Left renal pelvis (tissue), 4 donors: Measurements from ENCODE around the gene NGRN. TPM values are rescaled to one million over a fixed set of nuclear protein-coding genes. Genes with fewer than 3 reads are reported as not detected.
A peak's percentile ranks its signal among the peaks of the same experiment; 100 is the strongest.

Experiments
- DNase-seq, 4 donors: peaks; one replicate each; pipeline ENCODE4 v3.0.0-alpha.2; 2013; ENCODE audit warnings: low read depth in 4 of 4, low spot score in 3 of 4
- polyA plus RNA-seq, 4 donors: library from polyadenylated mRNA; unstranded; fragments of 120-200 nt; gene quantifications; one replicate each; pipeline ENCODE4 v1.2.1, GENCODE V29; 2013; ENCODE audit not compliant: insufficient read length in 4 of 4

Gene NGRN, protein sequence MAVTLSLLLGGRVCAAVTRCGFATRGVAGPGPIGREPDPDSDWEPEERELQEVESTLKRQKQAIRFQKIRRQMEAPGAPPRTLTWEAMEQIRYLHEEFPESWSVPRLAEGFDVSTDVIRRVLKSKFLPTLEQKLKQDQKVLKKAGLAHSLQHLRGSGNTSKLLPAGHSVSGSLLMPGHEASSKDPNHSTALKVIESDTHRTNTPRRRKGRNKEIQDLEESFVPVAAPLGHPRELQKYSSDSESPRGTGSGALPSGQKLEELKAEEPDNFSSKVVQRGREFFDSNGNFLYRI
- 100 to 1,000 TPM; 100 to 130 (median 118) TPM for polyA plus RNA-seq

DNA sequence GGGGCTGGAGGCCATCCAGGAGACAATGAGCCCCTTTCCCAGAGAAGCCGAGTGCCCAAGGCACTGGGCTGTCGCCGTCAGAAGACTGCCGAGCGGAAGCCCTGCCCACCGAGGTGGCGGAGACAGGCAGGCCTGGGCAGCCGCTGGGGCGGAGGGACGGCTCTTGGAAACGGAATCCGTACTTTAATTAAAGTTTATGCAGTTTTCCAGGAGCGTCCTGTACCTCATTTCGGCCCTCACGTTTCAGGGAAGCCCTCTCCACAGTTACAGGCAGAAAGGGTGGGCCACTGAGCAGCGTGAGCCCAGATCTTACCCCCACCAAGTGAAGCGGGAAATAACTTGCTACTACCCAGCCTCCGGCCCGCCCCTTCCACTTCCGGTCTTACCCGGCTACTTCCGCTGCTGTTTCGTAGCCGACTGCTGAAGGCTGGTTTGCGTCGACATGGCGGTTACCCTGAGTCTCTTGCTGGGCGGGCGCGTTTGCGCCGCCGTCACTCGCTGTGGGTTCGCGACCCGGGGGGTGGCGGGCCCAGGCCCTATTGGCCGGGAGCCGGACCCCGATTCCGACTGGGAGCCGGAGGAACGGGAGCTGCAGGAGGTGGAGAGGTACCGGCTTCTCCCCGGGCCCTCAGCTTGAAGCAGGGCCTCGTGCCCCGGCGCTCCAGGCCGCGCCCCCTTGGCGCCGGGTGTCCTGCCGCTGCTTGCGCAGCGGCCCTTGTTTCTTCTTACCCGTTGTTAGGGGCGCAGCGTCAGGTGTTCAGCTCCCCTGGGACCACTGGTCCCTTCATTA lies at the start of gene NGRN:
Gene NGRN, plus strand, starts transcription at position 402 of the 790 bp plus-strand sequence. Its CDS starts 41 bp downstream, at position 443.
- DNase-seq, result peak; percentile 81 to 88 (median 86)

DNA sequence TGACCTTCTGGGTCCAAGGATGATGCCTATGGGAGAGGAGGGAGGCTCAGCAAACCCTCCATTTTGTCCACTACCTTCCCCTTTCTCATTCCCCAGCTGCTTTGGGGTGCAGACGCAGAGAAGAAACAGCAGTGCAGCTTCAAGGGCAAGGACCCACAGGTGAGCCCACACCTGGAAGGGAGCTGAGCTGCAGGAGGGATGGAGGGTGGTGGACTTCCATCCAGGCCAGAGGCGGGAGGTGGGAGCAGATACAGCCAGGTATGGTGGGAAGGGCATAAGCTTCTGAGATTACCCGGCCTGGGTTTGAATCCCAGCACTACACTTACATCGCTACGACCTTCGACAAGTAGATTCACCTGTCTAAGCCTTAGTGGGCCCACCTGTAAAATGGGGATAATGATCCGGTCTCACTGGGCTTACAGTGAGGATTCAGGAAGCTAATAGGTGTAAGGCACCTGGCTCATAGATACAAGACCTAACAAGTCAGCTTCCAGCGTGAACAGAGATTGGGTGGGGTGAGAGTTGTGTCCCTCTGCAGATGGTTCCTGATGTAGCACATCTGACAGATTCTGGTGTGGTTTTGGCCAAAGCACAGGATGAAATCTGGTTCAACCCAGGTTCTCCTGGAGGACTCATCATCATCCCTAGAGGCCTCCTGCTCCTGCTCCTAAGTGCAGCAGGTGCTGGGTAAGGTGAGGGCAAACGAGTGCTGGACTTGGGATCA lies 47.6 kb upstream of the NGRN start:
- DNase-seq, result no peak

DNA sequence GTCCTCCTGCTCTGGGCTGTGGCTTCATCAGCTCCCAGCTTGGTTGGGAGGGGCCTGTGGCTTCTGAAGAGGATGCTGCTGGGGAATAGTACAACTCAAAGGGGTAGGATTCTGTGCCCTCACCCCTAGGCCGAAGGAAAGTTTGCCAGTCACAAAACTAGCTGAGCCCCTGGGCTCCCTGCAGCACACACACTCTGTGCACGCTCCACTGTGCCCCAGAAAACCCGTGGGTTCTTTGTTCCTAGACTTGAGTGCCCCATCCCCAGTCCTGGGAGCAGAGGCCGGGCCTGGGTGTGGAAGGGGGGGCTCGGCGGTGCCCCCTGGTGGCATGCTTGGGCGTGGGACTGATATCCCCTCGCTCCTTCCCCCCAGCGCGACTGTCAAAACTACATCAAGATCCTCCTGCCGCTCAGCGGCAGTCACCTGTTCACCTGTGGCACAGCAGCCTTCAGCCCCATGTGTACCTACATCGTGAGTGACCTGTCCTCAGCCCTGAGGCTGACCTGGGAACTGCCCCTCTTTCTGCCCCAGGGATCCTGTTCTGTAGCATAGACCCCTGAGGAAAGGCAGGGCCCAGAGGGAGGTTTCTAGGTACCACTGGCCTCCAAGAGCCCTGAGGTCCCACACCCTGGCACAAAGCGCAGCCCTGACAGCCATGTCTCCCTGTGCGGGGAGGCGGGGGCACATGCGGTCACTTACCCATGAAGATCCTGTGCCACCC lies 45.9 kb upstream of the NGRN start:
- no peak for DNase-seq

DNA sequence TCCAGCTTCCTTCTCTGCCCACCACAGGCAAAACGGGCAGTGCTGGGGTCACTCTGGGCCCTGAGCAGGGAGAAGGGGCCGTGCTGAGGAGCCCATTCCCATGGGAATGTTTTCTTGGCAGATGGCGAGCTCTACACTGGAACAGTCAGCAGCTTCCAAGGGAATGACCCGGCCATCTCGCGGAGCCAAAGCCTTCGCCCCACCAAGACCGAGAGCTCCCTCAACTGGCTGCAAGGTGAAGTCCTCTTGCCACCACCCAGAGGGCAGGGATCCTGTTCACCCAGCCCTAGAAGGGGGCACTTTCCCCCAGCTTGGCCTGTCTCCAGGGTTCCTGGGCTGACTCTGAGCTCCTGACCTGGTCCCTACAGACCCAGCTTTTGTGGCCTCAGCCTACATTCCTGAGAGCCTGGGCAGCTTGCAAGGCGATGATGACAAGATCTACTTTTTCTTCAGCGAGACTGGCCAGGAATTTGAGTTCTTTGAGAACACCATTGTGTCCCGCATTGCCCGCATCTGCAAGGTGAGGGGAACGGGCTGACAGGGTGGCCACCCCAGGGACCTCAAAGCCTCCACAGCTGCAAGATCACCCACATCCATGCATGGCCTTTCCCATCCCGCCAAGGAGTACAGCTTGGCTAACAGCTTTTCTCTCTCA lies 44.1 kb upstream of the NGRN start:
- DNase-seq, result no peak

DNA sequence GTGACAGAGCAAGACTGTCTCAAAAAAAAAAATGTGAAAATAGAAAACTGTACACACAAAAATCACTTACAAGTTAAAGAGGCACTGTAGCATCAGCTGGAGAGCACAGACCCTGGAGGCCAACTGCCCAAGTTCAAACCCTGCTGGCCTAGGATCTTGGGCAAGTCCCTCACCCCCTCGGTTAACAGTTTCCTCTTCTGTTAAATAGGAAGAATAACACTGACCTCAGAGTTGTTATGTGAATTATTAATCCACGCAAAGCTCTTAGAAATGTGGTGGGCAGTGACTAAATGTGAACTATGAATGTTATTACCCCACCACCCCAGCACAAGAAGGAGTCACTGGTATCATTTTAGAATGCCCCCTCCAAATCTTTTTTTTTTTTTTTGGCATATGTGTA lies 42.9 kb upstream of the NGRN start:
- DNase-seq, result no peak

DNA sequence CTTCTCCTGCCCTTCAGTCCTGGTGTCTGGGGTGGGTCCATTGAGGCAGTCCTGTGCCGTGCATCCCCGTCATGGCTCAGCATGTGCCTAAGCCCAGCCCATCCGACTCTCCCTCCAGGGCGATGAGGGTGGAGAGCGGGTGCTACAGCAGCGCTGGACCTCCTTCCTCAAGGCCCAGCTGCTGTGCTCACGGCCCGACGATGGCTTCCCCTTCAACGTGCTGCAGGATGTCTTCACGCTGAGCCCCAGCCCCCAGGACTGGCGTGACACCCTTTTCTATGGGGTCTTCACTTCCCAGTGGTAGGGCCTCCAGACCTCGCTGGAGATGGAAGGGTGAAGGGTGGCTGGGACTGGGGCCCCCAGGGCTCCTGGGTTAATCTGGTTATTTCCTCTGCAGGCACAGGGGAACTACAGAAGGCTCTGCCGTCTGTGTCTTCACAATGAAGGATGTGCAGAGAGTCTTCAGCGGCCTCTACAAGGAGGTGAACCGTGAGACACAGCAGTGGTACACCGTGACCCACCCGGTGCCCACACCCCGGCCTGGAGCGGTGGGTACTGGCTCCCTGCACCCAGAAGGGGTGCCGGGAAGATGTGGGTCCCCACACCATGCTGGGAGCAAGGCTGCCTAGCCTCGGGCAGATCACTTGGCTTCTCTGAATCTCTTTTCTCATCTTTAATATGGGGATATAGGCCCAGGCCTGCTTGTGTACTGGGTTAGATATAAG lies 41.9 kb upstream of the NGRN start:
- no peak for DNase-seq

DNA sequence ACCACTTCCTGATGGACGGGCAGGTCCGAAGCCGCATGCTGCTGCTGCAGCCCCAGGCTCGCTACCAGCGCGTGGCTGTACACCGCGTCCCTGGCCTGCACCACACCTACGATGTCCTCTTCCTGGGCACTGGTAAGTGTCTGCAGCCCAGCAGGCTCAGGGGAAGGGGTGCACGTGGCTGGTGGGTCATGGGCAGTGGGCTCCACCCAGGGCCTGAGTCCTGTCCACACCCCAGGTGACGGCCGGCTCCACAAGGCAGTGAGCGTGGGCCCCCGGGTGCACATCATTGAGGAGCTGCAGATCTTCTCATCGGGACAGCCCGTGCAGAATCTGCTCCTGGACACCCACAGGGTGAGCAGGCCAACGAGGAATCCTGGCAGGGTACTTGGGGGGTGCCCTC lies 40.4 kb upstream of the NGRN start:
- no peak for DNase-seq

DNA sequence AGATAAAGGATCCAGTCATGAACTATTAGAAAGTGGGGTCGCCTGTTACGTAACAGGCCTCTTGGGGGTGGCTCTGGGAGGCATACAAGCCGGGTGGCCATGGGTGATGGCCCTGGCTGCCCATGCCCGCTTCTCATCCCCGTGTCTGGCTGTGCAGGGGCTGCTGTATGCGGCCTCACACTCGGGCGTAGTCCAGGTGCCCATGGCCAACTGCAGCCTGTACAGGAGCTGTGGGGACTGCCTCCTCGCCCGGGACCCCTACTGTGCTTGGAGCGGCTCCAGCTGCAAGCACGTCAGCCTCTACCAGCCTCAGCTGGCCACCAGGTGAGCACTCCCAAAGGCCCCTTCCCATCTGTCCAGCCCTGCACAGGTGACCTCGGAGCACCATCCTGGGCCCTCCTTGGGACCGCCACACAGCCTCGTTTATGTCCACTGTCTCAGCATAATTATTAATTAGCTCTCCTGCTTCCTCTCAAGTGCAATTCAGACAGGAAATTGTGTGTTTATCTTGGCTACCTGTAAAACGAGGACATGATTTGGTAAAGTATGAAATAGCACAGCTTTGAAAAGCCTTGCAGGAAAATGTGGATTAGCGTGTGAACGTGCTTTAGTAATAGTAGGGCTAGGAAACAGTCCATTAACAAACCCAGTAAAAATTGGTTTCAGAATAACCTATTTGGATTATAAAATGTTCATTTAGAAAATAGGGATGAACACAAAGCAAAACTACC lies 39.8 kb upstream of the NGRN start:
- DNase-seq, result no peak

DNA sequence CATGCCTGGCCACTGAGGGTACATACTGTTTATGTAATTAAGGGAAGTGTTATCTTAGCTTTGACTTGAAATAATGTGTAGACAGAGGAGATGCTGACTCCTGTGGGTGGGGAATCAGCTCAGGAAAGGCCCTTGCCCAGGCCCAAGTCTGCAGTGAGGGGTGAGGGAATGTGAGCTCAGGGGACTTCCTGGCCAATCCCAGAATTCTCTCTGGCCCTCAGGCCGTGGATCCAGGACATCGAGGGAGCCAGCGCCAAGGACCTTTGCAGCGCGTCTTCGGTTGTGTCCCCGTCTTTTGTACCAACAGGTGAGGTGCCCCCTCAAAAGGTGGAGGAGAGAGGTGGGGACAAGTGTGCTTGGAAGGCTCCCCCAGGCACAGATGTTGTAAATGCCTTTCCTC lies 38.1 kb upstream of the NGRN start:
- no peak for DNase-seq

DNA sequence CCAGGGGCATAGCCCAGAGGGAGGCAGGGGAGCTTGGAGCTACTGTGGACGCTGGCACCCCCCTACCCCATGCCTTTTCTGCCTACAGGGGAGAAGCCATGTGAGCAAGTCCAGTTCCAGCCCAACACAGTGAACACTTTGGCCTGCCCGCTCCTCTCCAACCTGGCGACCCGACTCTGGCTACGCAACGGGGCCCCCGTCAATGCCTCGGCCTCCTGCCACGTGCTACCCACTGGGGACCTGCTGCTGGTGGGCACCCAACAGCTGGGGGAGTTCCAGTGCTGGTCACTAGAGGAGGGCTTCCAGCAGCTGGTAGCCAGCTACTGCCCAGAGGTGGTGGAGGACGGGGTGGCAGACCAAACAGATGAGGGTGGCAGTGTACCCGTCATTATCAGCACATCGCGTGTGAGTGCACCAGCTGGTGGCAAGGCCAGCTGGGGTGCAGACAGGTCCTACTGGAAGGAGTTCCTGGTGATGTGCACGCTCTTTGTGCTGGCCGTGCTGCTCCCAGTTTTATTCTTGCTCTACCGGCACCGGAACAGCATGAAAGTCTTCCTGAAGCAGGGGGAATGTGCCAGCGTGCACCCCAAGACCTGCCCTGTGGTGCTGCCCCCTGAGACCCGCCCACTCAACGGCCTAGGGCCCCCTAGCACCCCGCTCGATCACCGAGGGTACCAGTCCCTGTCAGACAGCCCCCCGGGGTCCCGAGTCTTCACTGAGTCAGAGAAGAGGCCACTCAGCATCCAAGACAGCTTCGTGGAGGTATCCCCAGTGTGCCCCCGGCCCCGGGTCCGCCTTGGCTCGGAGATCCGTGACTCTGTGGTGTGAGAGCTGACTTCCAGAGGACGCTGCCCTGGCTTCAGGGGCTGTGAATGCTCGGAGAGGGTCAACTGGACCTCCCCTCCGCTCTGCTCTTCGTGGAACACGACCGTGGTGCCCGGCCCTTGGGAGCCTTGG lies 37.4 kb upstream of the NGRN start:
- DNase-seq, result no peak

DNA sequence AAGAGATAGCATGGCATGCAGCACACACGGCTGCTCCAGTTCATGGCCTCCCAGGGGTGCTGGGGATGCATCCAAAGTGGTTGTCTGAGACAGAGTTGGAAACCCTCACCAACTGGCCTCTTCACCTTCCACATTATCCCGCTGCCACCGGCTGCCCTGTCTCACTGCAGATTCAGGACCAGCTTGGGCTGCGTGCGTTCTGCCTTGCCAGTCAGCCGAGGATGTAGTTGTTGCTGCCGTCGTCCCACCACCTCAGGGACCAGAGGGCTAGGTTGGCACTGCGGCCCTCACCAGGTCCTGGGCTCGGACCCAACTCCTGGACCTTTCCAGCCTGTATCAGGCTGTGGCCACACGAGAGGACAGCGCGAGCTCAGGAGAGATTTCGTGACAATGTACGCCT lies 36.5 kb upstream of the NGRN start:
- no peak for DNase-seq

DNA sequence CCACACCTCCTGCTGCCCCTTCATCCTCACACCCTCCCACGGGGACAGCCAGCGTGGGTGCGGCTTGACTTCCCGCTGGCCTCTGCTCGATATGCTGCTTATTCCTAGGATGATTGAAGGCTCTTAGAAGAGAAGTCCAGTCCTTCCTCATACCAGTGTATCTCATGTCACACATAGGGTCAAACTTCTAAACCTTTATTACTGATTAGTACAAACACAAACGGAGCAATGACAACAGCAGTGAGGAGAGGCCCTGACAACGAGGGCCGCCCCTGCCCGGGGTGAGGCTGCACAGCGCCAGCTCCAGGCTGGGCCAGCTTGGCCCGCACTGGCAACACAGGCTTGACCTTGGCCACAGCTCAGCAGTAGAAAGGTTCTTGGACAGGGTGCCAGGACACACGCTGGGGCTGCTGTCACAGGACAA lies 35.4 kb upstream of the NGRN start:
- DNase-seq, result no peak

DNA sequence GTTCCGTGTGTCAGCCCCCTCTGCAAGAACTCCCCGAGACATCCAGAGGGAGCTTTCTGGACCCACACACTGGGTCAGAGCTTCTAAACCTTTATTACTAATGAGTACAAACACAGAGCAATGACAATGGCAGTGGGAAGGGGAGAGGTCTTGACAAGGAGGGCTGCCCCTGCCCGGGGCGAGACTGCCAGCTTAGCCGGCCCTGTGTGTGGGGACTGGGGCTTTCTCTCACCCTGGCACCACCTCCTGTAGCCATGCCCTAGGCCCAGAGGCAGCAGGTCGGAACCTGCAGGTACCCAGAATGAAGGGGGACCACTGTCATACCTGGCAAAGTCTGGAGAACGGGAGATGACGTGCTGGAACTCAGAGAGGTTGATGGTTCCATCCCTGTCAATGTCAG lies 34.9 kb upstream of the NGRN start:
- no peak for DNase-seq

DNA sequence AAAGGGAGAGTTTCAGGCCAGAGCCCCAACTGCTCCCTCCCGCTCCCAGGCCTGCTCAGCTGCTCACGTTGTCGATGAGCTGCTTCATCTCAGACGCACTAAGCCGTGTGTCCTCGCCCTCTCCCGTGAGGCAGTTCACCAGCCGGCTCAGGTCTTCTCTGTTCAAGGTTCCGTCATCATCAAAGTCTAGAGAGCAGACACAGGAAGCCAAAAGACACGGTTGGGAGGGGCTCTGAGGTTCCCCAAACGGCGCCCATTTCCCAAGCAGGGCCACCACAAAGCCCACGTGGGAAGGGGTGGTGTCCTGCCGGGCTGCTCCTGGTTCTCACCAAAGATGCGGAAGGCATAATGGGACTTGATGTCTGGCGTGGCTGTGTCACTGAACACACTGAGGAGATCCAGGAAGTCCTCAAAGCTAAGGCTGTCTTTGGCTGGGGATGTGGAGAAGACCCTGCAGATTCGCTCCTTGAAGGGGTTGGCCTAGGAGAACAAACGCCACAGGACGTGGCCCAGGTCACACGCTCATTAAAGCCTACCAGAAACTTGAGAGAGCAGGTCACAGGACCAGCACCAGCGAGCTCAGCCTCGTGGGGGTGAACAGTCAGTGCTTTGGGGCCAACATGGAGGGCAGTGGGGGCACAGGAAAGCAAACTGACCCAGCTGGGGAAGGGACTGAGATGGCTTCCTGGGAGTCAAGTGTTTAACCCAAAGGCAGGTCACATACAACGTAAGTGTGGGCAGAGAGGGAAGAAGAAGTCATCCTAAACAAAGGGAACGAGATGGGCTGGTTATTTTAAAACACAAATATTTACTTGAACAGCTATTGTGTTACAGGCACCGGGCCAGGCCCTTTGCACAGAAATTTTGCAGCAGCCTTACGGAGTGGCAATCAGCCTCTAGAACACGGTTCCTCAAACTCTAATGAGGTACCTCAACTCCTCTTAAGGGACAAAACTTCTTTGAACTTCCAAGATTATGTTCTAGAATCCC lies 34.1 kb upstream of the NGRN start:
- DNase-seq, result no peak

DNA sequence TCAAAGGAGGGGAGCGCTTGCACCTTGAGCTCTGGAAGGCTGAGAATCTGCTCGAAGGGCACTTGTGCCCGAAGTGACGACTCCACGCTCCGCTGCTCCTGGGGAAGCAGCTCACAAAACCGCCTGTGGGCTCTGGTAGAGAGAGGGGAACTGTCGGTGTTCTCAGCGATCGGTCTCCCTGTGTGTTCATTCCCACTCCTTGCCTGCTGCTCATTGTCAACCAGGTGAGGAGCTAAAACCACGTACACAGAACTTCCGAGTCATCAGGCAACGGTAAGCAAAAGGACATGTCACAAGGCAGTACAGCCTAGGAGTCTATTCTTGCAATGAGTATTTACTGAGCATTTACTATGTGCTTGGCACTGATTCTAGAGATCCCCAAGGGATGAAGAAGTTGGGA lies 33.3 kb upstream of the NGRN start:
- DNase-seq, result no peak

DNA sequence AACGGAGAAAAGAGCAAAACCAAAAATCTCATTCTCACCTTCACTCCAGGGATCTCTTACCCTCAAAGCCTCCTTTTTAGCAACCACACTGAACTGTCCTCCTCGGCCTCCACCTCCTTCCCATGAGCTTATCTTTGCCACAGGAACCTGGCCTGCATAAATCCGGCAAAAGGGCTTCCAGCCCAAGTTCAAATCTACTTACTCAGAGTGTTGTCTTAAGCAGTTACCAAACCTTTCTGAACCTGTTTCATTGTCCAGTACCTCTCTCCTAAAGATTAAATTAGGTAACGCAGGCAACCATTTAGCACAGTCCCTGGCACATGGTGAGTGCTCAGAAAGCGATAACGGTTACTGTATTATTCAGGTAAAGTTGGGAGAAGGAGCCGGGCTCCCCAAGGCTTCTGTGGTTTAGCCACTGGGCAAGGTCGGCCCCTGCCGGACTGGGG lies 32.5 kb upstream of the NGRN start:
- no peak for DNase-seq
